ENCODE measurements around the gene JARID2. TPM values are rescaled to one million over a fixed set of nuclear protein-coding genes. Genes with fewer than 3 reads are reported as not detected.

The JARID2 gene
- polyA plus RNA-seq, 1 donor (not counting 4 experiments of a cell fraction or from before 2014, with no cell fraction given) = 11.0 TPM

GRCh38 chr6:15460110-15460727 lies 214.3 kb downstream of the JARID2 start:
- no peak overlapping the region for H3K9ac ChIP-seq (ENCODE audit: control insufficient read depth, extremely low read depth, insufficient read depth, low read length)
- no peaks in the 10 kb centered on the region for H3K9me3 ChIP-seq (ENCODE audit: control insufficient read depth, low read depth, low read length)
- no peak overlapping the region for H3K4me2 ChIP-seq (ENCODE audit: control insufficient read depth, extremely low read depth, insufficient read depth, low read depth, low read length)
- FAIRE-seq (no peak), DNase-seq (ENCODE audit: low read depth, low spot score) (no peak)
- H3K79me2 ChIP-seq (ENCODE audit: control insufficient read depth, insufficient read depth, low read length) = peaks cover 61% of the 10 kb centered on the region
- no peaks in the 10 kb centered on the region for H3K27me3 ChIP-seq (ENCODE audit: control insufficient read depth, extremely low read depth, insufficient read depth, low read length)
- no peak overlapping the region for H3K27ac ChIP-seq (ENCODE audit: control insufficient read depth, insufficient read depth, low read length)
- peaks cover 0 to 3% of the 10 kb centered on the region in 2 experiments for H3K36me3 ChIP-seq (ENCODE audit: control insufficient read depth in 2 of 2, extremely low read depth in 1 of 2, insufficient read depth in 2 of 2, low read length in 2 of 2)
- peaks cover 3% of the 10 kb centered on the region for H3K9me1 ChIP-seq (ENCODE audit: control insufficient read depth, extremely low read depth, insufficient read depth, low read length)
- H3K4me1 ChIP-seq (ENCODE audit: control insufficient read depth, extremely low read depth, insufficient read depth, low read length) = peaks cover 28% of the 10 kb centered on the region
- TF ChIP-seq, protein P1, sequence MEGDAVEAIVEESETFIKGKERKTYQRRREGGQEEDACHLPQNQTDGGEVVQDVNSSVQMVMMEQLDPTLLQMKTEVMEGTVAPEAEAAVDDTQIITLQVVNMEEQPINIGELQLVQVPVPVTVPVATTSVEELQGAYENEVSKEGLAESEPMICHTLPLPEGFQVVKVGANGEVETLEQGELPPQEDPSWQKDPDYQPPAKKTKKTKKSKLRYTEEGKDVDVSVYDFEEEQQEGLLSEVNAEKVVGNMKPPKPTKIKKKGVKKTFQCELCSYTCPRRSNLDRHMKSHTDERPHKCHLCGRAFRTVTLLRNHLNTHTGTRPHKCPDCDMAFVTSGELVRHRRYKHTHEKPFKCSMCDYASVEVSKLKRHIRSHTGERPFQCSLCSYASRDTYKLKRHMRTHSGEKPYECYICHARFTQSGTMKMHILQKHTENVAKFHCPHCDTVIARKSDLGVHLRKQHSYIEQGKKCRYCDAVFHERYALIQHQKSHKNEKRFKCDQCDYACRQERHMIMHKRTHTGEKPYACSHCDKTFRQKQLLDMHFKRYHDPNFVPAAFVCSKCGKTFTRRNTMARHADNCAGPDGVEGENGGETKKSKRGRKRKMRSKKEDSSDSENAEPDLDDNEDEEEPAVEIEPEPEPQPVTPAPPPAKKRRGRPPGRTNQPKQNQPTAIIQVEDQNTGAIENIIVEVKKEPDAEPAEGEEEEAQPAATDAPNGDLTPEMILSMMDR (optimal IDR thresholded peaks at IDR 0.05 in 1 of 3, IDR thresholded peaks at IDR 0.05 in 1 of 3, conservative IDR thresholded peaks at IDR 0.05 in 1 of 3; ENCODE audit: extremely low read depth in 1 of 3, insufficient read depth in 2 of 3, low read length in 3 of 3) = no peak
- no peak for TF ChIP-seq EZH2 (IDR thresholded peaks at IDR 0.05; ENCODE audit: low read length)
- no peak overlapping the region for H3K4me3 ChIP-seq (ENCODE audit: control insufficient read depth in 2 of 3, extremely low read depth in 1 of 3, insufficient read depth in 2 of 3, low read depth in 1 of 3, low read length in 3 of 3)
- dilution Hi-C loops (cut with MboI; ENCODE audit: extremely low pct_ligation_motif_present, low sequenced_read_pairs) = no loop called here
- no peak overlapping the region for H2AFZ ChIP-seq (ENCODE audit: control insufficient read depth, low read length)
- peaks cover 2% of the 10 kb centered on the region for H4K20me1 ChIP-seq (ENCODE audit: control insufficient read depth, extremely low read depth, insufficient read depth, low read length)

- TF ChIP-seq, protein P1 (optimal IDR thresholded peaks at IDR 0.05 in 1 of 3, IDR thresholded peaks at IDR 0.05 in 1 of 3, conservative IDR thresholded peaks at IDR 0.05 in 1 of 3; ENCODE audit: extremely low read depth in 1 of 3, insufficient read depth in 2 of 3, low read length in 3 of 3) = no peak
- no peak for TF ChIP-seq EZH2 (IDR thresholded peaks at IDR 0.05; ENCODE audit: low read length)
- DNase-seq (ENCODE audit: low read depth, low spot score) (no peak), FAIRE-seq (no peak)
- Histone ChIP-seq H3K9ac (ENCODE audit: control insufficient read depth, extremely low read depth, insufficient read depth, low read length) (no peak overlapping the region), H3K4me1 (ENCODE audit: control insufficient read depth, extremely low read depth, insufficient read depth, low read length) (peaks cover 18% of the 10 kb centered on the region), H3K79me2 (ENCODE audit: control insufficient read depth, insufficient read depth, low read length) (peaks cover 62% of the 10 kb centered on the region), H3K4me3 (ENCODE audit: control insufficient read depth in 2 of 3, extremely low read depth in 1 of 3, insufficient read depth in 2 of 3, low read depth in 1 of 3, low read length in 3 of 3) (no peak overlapping the region), H3K9me3 (ENCODE audit: control insufficient read depth, low read depth, low read length) (no peaks in the 10 kb centered on the region), H3K27ac (ENCODE audit: control insufficient read depth, insufficient read depth, low read length) (no peak overlapping the region), H3K4me2 (ENCODE audit: control insufficient read depth, extremely low read depth, insufficient read depth, low read depth, low read length) (no peak overlapping the region), H2AFZ (ENCODE audit: control insufficient read depth, low read length) (no peak overlapping the region), H3K9me1 (ENCODE audit: control insufficient read depth, extremely low read depth, insufficient read depth, low read length) (peaks cover 6% of the 10 kb centered on the region), H3K27me3 (ENCODE audit: control insufficient read depth, extremely low read depth, insufficient read depth, low read length) (no peaks in the 10 kb centered on the region), H4K20me1 (ENCODE audit: control insufficient read depth, extremely low read depth, insufficient read depth, low read length) (peaks cover 2% of the 10 kb centered on the region), H3K36me3 (ENCODE audit: control insufficient read depth in 2 of 2, extremely low read depth in 1 of 2, insufficient read depth in 2 of 2, low read length in 2 of 2) (peaks cover 0 to 3% of the 10 kb centered on the region in 2 experiments)
- dilution Hi-C loops (cut with MboI; ENCODE audit: extremely low pct_ligation_motif_present, low sequenced_read_pairs) = no loop called here
These were observed 215.5 kb downstream of the JARID2 start for GRCh38 chr6:15461127-15461944.

Data from keratinocyte (primary cell).